HEK293T (cell line): ENCODE results near the gene ZNF615.
"Not testable (repeated sequence)": the region's sequence is repeated elsewhere in the genome, so short reads cannot be mapped to it uniquely, and the experiment has no call there.

ENCODE experiments used
- CTBP1 ChIP-seq: fragments of 450-650 bp; IDR thresholded peaks from 2 replicates; pipeline ENCODE4 v1.6.1; 2016; ENCODE audit warnings: borderline replicate concordance
- ELF4 ChIP-seq: fragments of 450-650 bp; IDR thresholded peaks from 2 replicates; pipeline ENCODE4 v1.6.1; 2017; ENCODE audit warnings: antibody characterized with exemption
- SP1 ChIP-seq: fragments of 450-650 bp; IDR thresholded peaks from 2 replicates; pipeline ENCODE4 v1.6.1; 2017
- SUZ12 ChIP-seq: fragments of 450-650 bp; IDR thresholded peaks from 2 replicates; pipeline ENCODE4 v1.6.1; 2016; ENCODE audit warnings: mild to moderate bottlenecking

GRCh38 chr19:51980926-51981325, 27.1 kb downstream of the ZNF615 start:
- TF ChIP-seq CTBP1, SUZ12, SP1, ELF4: not testable (repeated sequence)
